Measurements from ENCODE around the gene C14orf180.
"Not testable (repeated sequence)": the region's sequence is repeated elsewhere in the genome, so short reads cannot be mapped to it uniquely, and the experiment has no call there.

The C14orf180 gene

GRCh38 chr14:104578321-104578720 is 1.2 kb upstream of the C14orf180 start:
- DNase-seq (ENCODE audit: low read depth, low spot score): no peak

GRCh38 chr14:104579939-104580338 is 375 bp downstream of the C14orf180 start:
- not testable (repeated sequence) for DNase-seq (ENCODE audit: low read depth, low spot score)

- DNase-seq (ENCODE audit: low read depth, low spot score): peak; percentile 69
Observed at GRCh38 chr14:104580961-104581360, 1.4 kb downstream of the C14orf180 start.

GRCh38 chr14:104581521-104581920 is 2.0 kb downstream of the C14orf180 start:
- DNase-seq (ENCODE audit: low read depth, low spot score): no peak

- no peak for DNase-seq (ENCODE audit: low read depth, low spot score)
Observed at GRCh38 chr14:104582005-104582404, 2.4 kb downstream of the C14orf180 start.

GRCh38 chr14:104582662-104583061 is 3.1 kb downstream of the C14orf180 start:
- no peak for DNase-seq (ENCODE audit: low read depth, low spot score)

GRCh38 chr14:104583424-104584306 is 4.1 kb downstream of the C14orf180 start:
- no peak for DNase-seq (ENCODE audit: low read depth, low spot score)

- DNase-seq (ENCODE audit: low read depth, low spot score): no peak
Observed at GRCh38 chr14:104584557-104584956, 5.0 kb downstream of the C14orf180 start.

- peak; percentile 10 for DNase-seq (ENCODE audit: low read depth, low spot score)
Observed at GRCh38 chr14:104585966-104586697, 6.6 kb downstream of the C14orf180 start.

GRCh38 chr14:104586832-104587620 is 7.5 kb downstream of the C14orf180 start:
- DNase-seq (ENCODE audit: low read depth, low spot score): peak; percentile 21

- DNase-seq (ENCODE audit: low read depth, low spot score): no peak
Observed at GRCh38 chr14:104587641-104588040, 8.1 kb downstream of the C14orf180 start.

GRCh38 chr14:104588066-104588857 is 8.7 kb downstream of the C14orf180 start:
- no peak for DNase-seq (ENCODE audit: low read depth, low spot score)

GRCh38 chr14:104589338-104590195 is 10.0 kb downstream of the C14orf180 start:
- DNase-seq (ENCODE audit: low read depth, low spot score): no peak

GRCh38 chr14:104590240-104590965 is 10.8 kb downstream of the C14orf180 start:
- DNase-seq (ENCODE audit: low read depth, low spot score): no peak

- no peak for DNase-seq (ENCODE audit: low read depth, low spot score)
Observed at GRCh38 chr14:104591031-104591430, 11.5 kb downstream of the C14orf180 start.

GRCh38 chr14:104591506-104592291 is 12.1 kb downstream of the C14orf180 start:
- DNase-seq (ENCODE audit: low read depth, low spot score): no peak

- no peak for DNase-seq (ENCODE audit: low read depth, low spot score)
Observed at GRCh38 chr14:104592292-104592672, 12.7 kb downstream of the C14orf180 start.

GRCh38 chr14:104592785-104593184 is 13.2 kb downstream of the C14orf180 start:
- no peak for DNase-seq (ENCODE audit: low read depth, low spot score)

GRCh38 chr14:104593241-104593701 is 13.7 kb downstream of the C14orf180 start:
- no peak for DNase-seq (ENCODE audit: low read depth, low spot score)

Measured in astrocyte of the hippocampus (primary cell).